Activated naive CD4-positive, alpha-beta T cell treated with anti-CD3 and anti-CD28 coated beads, Interleukin-2, amount 10 ng/mL, durations not matched to agents 7 days and 5 days (primary cell): ENCODE data around the gene CEP78.

Experiments used
- CTCF ChIA-PET: fragments of 350-600 bp; sonication (Branson Sonifier 250); formaldehyde crosslinking; loops from one replicate; lab custom pipeline; 2021; ENCODE audit warnings: antibody characterized with exemption; lab: Charles Lee
- DNase-seq: peaks from one replicate; pipeline ENCODE4 v3.0.0-alpha.2; 2020
- H3K27ac Mint-ChIP-seq: one replicate; pipeline ENCODE4 v1.8.0; 2021; ENCODE audit warnings: mild to moderate bottlenecking, moderate library complexity, mixed read lengths
- H3K27me3 Mint-ChIP-seq: one replicate; pipeline ENCODE4 v1.8.0; 2021; ENCODE audit warnings: mild to moderate bottlenecking, mixed read lengths
- H3K36me3 Mint-ChIP-seq: one replicate; pipeline ENCODE4 v1.8.0; 2021; ENCODE audit warnings: mixed read lengths
- H3K4me1 Mint-ChIP-seq: one replicate; pipeline ENCODE4 v1.8.0; 2021; ENCODE audit warnings: mixed read lengths
- H3K4me3 Mint-ChIP-seq: one replicate; pipeline ENCODE4 v1.8.0; 2021; ENCODE audit warnings: mild to moderate bottlenecking, moderate library complexity, mixed read lengths
- H3K9me3 Mint-ChIP-seq: one replicate; pipeline ENCODE4 v1.8.0; 2021; ENCODE audit warnings: mixed read lengths

CEP78 gene

GRCh38 chr9:78286125-78286524 is 50.2 kb downstream of the CEP78 start:
- CTCF ChIA-PET, result no interaction called here
- peaks cover 3% of the 10 kb centered on the region for H3K27me3 Mint-ChIP-seq
- H3K4me3 Mint-ChIP-seq, result no peak overlapping the region
- H3K4me1 Mint-ChIP-seq, result peaks cover 2% of the 10 kb centered on the region
- no peak overlapping the region for H3K27ac Mint-ChIP-seq
- no peak for DNase-seq
- H3K9me3 Mint-ChIP-seq, result no peaks in the 10 kb centered on the region
- H3K36me3 Mint-ChIP-seq, result peaks cover 2% of the 10 kb centered on the region

- Mint-ChIP-seq H3K4me3 (no peak overlapping the region), H3K9me3 (no peaks in the 10 kb centered on the region), H3K36me3 (peaks cover 2% of the 10 kb centered on the region), H3K27me3 (peaks cover 3% of the 10 kb centered on the region), H3K4me1 (peaks cover 4% of the 10 kb centered on the region), H3K27ac (no peak overlapping the region)
- CTCF ChIA-PET, result no interaction called here
- no peak for DNase-seq
Measured at GRCh38 chr9:78286946-78287388, 51.1 kb downstream of the CEP78 start.

DNA sequence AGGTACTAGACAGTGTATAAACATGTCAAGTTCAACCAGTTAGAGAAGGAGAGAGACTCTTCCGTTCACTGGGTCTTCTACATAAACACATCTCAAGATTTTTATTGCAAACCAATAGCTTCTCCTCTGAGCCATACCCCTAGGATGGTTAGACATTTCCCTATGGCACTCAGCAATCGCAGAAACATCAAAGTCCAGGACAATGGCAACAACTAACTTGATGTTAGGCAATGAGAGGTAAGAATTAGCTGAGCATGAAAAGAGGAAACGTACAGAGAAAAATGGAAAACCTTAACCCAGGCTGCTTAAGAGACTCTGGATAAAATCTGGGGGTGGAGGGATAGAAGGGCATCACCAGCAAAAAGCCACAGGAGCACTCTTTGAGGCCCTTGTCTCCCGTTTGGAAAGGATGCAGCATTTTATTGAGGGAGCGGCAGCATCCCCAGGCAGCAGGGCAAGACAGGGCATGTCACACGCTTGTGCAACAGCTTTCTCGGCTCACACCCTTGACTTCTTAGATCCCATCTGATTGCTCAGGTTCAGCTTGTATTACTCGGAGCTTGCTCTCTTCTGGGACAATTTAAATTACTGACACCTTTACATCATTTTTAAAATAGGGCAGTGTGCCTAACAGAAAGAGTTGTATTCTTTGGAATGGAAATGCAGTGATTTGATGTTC is 52.5 kb downstream of the CEP78 start:
- no peaks in the 10 kb centered on the region for H3K36me3 Mint-ChIP-seq
- H3K27ac Mint-ChIP-seq, result no peak overlapping the region
- H3K9me3 Mint-ChIP-seq, result no peaks in the 10 kb centered on the region
- peaks cover 15% of the 10 kb centered on the region for H3K4me1 Mint-ChIP-seq
- H3K27me3 Mint-ChIP-seq, result peaks cover 3% of the 10 kb centered on the region
- no peak overlapping the region for H3K4me3 Mint-ChIP-seq
- CTCF ChIA-PET, result interaction anchor here (1.1 kb wide), 1 partner anchor 16 kb away, joined by 3 read pairs; no protein-coding TSS in a partner anchor
- no peak for DNase-seq

GRCh38 chr9:78289474-78289873 is 53.6 kb downstream of the CEP78 start:
- no peak for DNase-seq

GRCh38 chr9:78291240-78291925 is 55.5 kb downstream of the CEP78 start:
- H3K27ac Mint-ChIP-seq, result no peak overlapping the region
- no peaks in the 10 kb centered on the region for H3K9me3 Mint-ChIP-seq
- H3K4me1 Mint-ChIP-seq, result peaks cover 34% of the 10 kb centered on the region
- DNase-seq, result no peak
- no peak overlapping the region for H3K4me3 Mint-ChIP-seq
- H3K36me3 Mint-ChIP-seq, result no peaks in the 10 kb centered on the region
- CTCF ChIA-PET, result interaction anchor here (0.6 kb wide), 1 partner anchor 796 kb away, joined by 3 read pairs; no protein-coding TSS in a partner anchor
- no peaks in the 10 kb centered on the region for H3K27me3 Mint-ChIP-seq

More at GRCh38 chr9:78289474-78289873, 53.6 kb downstream of the CEP78 start:
- Mint-ChIP-seq H3K36me3 (no peaks in the 10 kb centered on the region), H3K27ac (no peak overlapping the region), H3K4me1 (peaks cover 19% of the 10 kb centered on the region), H3K9me3 (no peaks in the 10 kb centered on the region), H3K4me3 (no peak overlapping the region), H3K27me3 (peaks cover under 1% of the 10 kb centered on the region)
- CTCF ChIA-PET, result no interaction called here

GRCh38 chr9:78292026-78292425 is 56.2 kb downstream of the CEP78 start:
- Mint-ChIP-seq H3K27ac (no peak overlapping the region), H3K4me1 (peaks cover 36% of the 10 kb centered on the region), H3K4me3 (no peak overlapping the region), H3K9me3 (no peaks in the 10 kb centered on the region), H3K36me3 (peaks cover under 1% of the 10 kb centered on the region), H3K27me3 (peaks cover 5% of the 10 kb centered on the region)
- no peak for DNase-seq
- CTCF ChIA-PET, result interaction anchor here (0.6 kb wide), 1 partner anchor 795 kb away, joined by 3 read pairs; no protein-coding TSS in a partner anchor

DNA sequence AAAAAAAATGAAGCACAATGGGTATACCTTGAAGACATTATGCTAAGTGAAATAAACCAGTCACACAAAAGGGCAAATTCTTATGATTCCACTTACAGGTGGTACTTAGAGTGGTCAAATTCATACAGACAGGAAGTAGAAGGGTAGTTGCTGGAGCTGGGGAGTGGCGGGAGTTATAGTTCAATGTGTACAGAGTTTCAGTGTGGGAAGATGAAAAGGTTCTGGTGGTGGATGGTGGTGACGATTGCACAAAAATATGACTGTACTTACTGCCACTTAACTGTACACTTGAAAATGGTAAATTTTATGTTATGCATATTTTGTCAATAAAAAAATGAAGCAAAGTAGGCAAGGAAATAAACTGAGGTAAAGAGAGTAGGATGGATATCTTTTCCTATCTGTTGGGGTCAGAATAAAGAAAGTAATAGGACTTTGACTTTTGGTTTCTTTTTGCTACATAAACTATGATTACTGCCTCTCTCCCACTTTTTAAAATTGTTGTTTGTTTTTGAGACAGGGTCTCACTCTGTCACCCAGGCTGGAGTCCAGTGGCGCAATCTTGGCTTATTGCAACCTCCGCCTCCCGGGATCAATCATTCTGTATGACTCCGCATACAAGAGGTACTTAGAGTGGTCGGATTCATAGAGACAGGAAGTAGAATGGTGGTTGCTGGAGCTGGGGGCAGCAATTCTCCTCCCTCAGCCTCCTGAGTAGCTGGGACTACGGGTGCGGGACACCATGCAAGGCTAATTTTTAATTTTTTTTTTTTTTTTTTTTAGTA is 57.0 kb downstream of the CEP78 start:
- peak overlapping the region; percentile 81 for H3K27ac Mint-ChIP-seq
- peaks cover 6% of the 10 kb centered on the region for H3K27me3 Mint-ChIP-seq
- H3K4me1 Mint-ChIP-seq, result peaks cover 36% of the 10 kb centered on the region
- peaks cover 3% of the 10 kb centered on the region for H3K36me3 Mint-ChIP-seq
- H3K9me3 Mint-ChIP-seq, result no peaks in the 10 kb centered on the region
- peak overlapping the region; percentile 60 for H3K4me3 Mint-ChIP-seq
- CTCF ChIA-PET, result no interaction called here
- peak; percentile 41 for DNase-seq

DNA sequence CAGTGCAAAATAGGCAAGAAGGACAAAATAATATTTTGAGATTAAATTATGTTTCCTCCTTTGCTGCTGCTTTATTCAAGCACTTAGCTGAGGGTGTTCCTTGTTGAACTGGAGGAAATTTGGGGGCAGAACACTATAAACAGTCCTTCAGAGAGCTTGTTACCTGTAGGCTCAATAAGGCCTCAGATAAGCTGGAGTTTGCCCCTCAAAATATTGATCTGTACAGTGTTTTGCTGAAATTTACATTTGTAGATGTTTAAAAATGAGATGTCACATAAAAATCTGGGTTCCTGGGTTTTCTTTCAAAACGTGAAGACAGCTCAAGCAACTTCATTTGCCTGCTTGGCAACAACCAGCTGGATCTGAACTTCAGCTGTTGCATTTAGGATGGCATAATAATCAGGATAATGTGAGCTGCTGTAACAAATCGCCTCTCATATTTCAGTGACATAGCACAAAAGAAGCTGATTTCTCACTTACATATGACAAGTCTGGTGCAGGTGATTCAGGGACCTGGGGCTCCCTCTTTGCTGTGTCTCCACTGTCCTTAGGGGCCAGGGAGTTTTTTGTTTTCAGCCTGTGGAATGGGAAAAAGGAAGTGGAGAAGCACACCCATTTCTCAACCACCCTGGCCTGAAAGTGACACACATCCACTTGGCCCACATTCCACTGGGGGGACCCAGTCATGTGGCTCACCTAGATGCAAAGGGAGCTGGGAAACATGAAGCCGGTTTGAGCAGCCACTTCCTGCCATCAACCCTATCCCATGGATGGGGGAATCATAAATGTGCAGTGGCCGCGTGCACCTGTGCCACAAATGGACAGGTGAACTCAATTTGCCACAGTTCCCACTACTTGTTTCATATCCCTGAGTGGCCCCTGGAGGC is 58.7 kb downstream of the CEP78 start:
- Mint-ChIP-seq H3K4me1 (peaks cover 48% of the 10 kb centered on the region), H3K4me3 (peak overlapping the region; percentile 27), H3K27me3 (peaks cover 6% of the 10 kb centered on the region), H3K27ac (peak overlapping the region; percentile 50), H3K36me3 (peaks cover 7% of the 10 kb centered on the region), H3K9me3 (no peaks in the 10 kb centered on the region)
- CTCF ChIA-PET, result interaction anchor here (0.7 kb wide), 1 partner anchor 170 kb away, joined by 3 read pairs; no protein-coding TSS in a partner anchor
- no peak for DNase-seq

DNA sequence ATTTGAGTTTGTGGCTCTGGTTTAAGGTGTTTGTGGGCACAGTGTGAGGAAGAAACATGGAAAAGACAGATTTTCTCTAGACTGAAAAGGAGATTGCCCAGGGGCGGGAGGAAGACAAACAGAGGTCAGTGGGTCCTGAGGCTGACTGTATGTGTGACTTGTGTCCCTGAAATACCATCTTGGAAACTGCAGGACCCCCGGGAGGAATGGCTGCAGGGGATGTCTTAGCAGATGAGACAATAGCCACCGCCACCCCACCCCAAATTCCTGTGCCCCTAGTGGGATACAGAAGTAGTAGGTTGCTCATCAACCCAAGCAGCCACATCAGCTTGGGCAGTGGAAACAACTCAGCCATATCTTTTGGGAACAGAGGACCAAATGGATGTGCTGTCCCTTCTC is 59.3 kb downstream of the CEP78 start:
- Mint-ChIP-seq H3K27ac (peak overlapping the region; percentile 50), H3K36me3 (peaks cover 11% of the 10 kb centered on the region), H3K9me3 (no peaks in the 10 kb centered on the region), H3K4me3 (peak overlapping the region; percentile 27), H3K4me1 (peaks cover 54% of the 10 kb centered on the region), H3K27me3 (peaks cover 6% of the 10 kb centered on the region)
- DNase-seq, result no peak
- CTCF ChIA-PET, result no interaction called here

DNA sequence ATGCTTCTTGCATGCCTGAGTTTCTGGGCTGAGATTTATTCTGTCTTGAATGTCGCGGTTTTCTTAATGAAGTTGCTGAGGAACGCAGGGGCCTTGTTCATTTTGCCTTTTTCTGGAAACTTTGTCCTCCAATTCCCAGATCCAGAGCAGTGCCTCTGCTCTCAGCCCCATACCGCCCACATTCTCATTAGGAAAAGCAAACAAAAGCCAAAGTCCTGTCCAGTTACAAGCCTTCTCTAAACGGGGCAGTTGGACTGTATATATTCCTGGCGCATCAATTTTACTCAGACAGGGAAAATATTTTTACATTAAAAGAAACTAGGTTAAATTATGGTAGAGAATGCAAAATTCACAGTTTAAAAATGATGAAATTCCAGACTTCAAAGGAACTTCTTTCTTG is 59.9 kb downstream of the CEP78 start:
- peak overlapping the region; percentile 92 for H3K27ac Mint-ChIP-seq
- no peaks in the 10 kb centered on the region for H3K9me3 Mint-ChIP-seq
- H3K36me3 Mint-ChIP-seq, result peaks cover 13% of the 10 kb centered on the region
- CTCF ChIA-PET, result interaction anchor here (1.1 kb wide), 1 partner anchor 34 kb away, joined by 4 read pairs; no protein-coding TSS in a partner anchor
- peak overlapping the region; percentile 88 for H3K4me3 Mint-ChIP-seq
- H3K4me1 Mint-ChIP-seq, result peaks cover 57% of the 10 kb centered on the region
- H3K27me3 Mint-ChIP-seq, result peaks cover 6% of the 10 kb centered on the region
- DNase-seq, result no peak

DNA sequence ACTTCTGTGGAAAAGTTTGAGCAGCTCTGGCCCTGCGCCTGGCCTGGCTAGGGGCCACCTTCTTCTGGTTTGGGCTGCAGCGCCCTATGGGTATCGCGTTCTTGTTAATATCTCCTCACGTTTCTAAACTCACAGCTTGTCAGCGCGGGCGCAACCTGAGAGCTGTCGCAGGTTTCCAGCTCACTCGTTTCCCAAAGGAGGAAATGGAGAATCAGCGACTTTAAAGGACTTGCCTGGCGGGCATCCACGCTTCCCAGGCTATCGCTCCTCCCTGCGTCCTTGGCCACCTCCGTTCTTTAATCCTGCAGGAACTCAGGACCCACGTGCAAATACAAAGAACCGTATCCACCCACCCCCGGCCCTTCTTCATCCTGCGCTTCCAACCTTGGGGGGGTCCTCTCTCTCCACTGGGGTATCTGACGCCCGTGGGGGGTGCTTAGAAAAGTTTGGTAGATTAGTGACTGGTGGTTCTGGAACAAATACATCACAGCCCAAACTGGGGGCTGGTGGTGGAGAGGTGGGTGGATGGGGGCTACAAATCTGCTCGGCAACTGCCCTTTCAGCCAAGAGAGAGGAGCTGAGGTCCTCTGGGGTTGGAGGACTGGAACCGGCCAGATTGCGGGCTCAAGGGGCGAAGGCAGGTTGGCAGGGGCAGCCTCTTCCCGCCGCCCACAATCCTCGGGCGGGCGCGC is 60.5 kb downstream of the CEP78 start:
- peaks cover 6% of the 10 kb centered on the region for H3K27me3 Mint-ChIP-seq
- CTCF ChIA-PET, result interaction anchor here (1.0 to 1.3 kb wide), 3 partner anchors 15 to 74 kb away, joined by 3 to 4 read pairs (median 4); no protein-coding TSS in a partner anchor
- H3K36me3 Mint-ChIP-seq, result peaks cover 15% of the 10 kb centered on the region
- peak; percentile 27 for DNase-seq
- H3K4me3 Mint-ChIP-seq, result peak overlapping the region; percentile 88
- no peaks in the 10 kb centered on the region for H3K9me3 Mint-ChIP-seq
- peaks cover 59% of the 10 kb centered on the region for H3K4me1 Mint-ChIP-seq
- H3K27ac Mint-ChIP-seq, result peak overlapping the region; percentile 92

GRCh38 chr9:78296893-78297671 is 61.2 kb downstream of the CEP78 start, which contains the start of gene PSAT1:
Gene PSAT1 (plus strand): TSS chr9:78297125. CDS start chr9:78297211, 86 bp downstream.
- H3K27me3 Mint-ChIP-seq, result peaks cover 6% of the 10 kb centered on the region

More at GRCh38 chr9:78296893-78297671, 61.2 kb downstream of the CEP78 start, which contains the start of gene PSAT1:
- Mint-ChIP-seq H3K4me3 (peak within 1 kb of the TSS; percentile 88), H3K4me1 (peaks cover 57% of the 10 kb centered on the region), H3K9me3 (no peaks in the 10 kb centered on the region), H3K36me3 (peaks cover 21% of the 10 kb centered on the region), H3K27ac (peak within 1 kb of the TSS; percentile 92)
- CTCF ChIA-PET, result interaction anchor here (0.6 to 1.6 kb wide), 6 partner anchors 13 to 165 kb away, joined by 3 to 7 read pairs (median 4); no protein-coding TSS in a partner anchor
- peak; percentile 95 for DNase-seq
